C4-2B (cell line): ENCODE data around the gene TBC1D22A.

ENCODE experiments used
- ZFX ChIP-seq: fragments of 450-650 bp; IDR thresholded peaks from 2 replicates; pipeline ENCODE4 v1.6.1; 2017
- TF ChIP-seq, protein P1 (sequence below): fragments of 450-650 bp; conservative IDR thresholded peaks from 2 replicates; pipeline ENCODE4 v1.5.1; 2017; ENCODE audit warnings: mild to moderate bottlenecking

- TF ChIP-seq, protein P1, sequence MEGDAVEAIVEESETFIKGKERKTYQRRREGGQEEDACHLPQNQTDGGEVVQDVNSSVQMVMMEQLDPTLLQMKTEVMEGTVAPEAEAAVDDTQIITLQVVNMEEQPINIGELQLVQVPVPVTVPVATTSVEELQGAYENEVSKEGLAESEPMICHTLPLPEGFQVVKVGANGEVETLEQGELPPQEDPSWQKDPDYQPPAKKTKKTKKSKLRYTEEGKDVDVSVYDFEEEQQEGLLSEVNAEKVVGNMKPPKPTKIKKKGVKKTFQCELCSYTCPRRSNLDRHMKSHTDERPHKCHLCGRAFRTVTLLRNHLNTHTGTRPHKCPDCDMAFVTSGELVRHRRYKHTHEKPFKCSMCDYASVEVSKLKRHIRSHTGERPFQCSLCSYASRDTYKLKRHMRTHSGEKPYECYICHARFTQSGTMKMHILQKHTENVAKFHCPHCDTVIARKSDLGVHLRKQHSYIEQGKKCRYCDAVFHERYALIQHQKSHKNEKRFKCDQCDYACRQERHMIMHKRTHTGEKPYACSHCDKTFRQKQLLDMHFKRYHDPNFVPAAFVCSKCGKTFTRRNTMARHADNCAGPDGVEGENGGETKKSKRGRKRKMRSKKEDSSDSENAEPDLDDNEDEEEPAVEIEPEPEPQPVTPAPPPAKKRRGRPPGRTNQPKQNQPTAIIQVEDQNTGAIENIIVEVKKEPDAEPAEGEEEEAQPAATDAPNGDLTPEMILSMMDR: no peak
- TF ChIP-seq ZFX: no peak
Measured at GRCh38 chr22:46878191-46878948, 115.9 kb downstream of the TBC1D22A start.
